K562 (cell line): Measurements from ENCODE around the gene LHB. TPM values are rescaled to one million over a fixed set of nuclear protein-coding genes. Genes with fewer than 3 reads are reported as not detected.

Experiments used
- BACH1 ChIP-seq: fragments of 200-800 bp; sonication (Bioruptor generic); IDR thresholded peaks from 2 replicates; pipeline ENCODE4 v1.6.1; 2016; ENCODE audit warnings: missing genetic modification characterization, missing compliant biosample characterization
- DDX20 ChIP-seq: fragments of 450-650 bp; IDR thresholded peaks from 2 replicates; pipeline ENCODE4 v1.6.1; 2016; ENCODE audit warnings: missing genetic modification characterization, low read depth, mild to moderate bottlenecking, missing compliant biosample characterization, moderate library complexity
- GATAD2B ChIP-seq: fragments of 450-650 bp; IDR thresholded peaks from 2 replicates; pipeline ENCODE4 v1.6.1; 2017; ENCODE audit warnings: mild to moderate bottlenecking, borderline replicate concordance
- GTF2A2 ChIP-seq: IDR thresholded peaks from 2 replicates; pipeline ENCODE4 v1.6.1; 2016; ENCODE audit warnings: mild to moderate bottlenecking, missing genetic modification characterization, missing compliant biosample characterization
- HDAC6 ChIP-seq: IDR thresholded peaks from 2 replicates; pipeline ENCODE4 v1.6.1; 2012; ENCODE audit warnings: low read depth, mild to moderate bottlenecking, control low read depth, inconsistent platforms, low read length, moderate library complexity
- MCM3 ChIP-seq: fragments of 450-650 bp; IDR thresholded peaks from 2 replicates; pipeline ENCODE4 v1.6.1; 2016
- MTA1 ChIP-seq: fragments of 450-650 bp; IDR thresholded peaks from 2 replicates; pipeline ENCODE4 v1.6.1; 2017; ENCODE audit warnings: borderline replicate concordance
- NUFIP1 ChIP-seq: fragments of 450-650 bp; IDR thresholded peaks from 2 replicates; pipeline ENCODE4 v1.6.1; 2018; ENCODE audit not compliant: partially characterized antibody
- PRPF4 ChIP-seq: fragments of 200-400 bp; formaldehyde crosslinking; IDR thresholded peaks from one replicate; pipeline ENCODE4 v1.6.1; 2017; ENCODE audit warnings: low read length, low read depth, mild to moderate bottlenecking; ENCODE audit not compliant: insufficient read depth, poor library complexity, severe bottlenecking
- PTTG1 ChIP-seq: fragments of 450-650 bp; IDR thresholded peaks from 2 replicates; pipeline ENCODE4 v1.6.1; 2016; ENCODE audit warnings: low read depth, mild to moderate bottlenecking, missing genetic modification characterization, missing compliant biosample characterization
- RBM15 ChIP-seq: fragments of 200-400 bp; formaldehyde crosslinking; IDR thresholded peaks from 2 replicates; pipeline ENCODE4 v1.6.1; 2018; ENCODE audit warnings: mild to moderate bottlenecking, low read length, moderate library complexity; ENCODE audit not compliant: insufficient read depth
- SMAD4 ChIP-seq: fragments of 250-450 bp; sonication (Bioruptor Pico); conservative IDR thresholded peaks from 2 replicates; pipeline ENCODE4 v1.8.0; 2021; ENCODE audit warnings: inconsistent platforms, mild to moderate bottlenecking, moderate library complexity
- SNAPC5 ChIP-seq: fragments of 250-450 bp; sonication (Bioruptor Pico); IDR thresholded peaks from 2 replicates; pipeline ENCODE4 v1.8.0; 2021; ENCODE audit warnings: moderate library complexity, mild to moderate bottlenecking, inconsistent platforms
- STAG1 ChIP-seq: sonication (generic); formaldehyde crosslinking; IDR thresholded peaks from 2 replicates; pipeline ENCODE4 v1.5.0; 2020; ENCODE audit warnings: missing genetic modification reagents, borderline replicate concordance
- XRCC4 ChIP-seq: IDR thresholded peaks from one replicate; pipeline ENCODE4 v1.6.1; 2011; ENCODE audit not compliant: insufficient read depth, insufficient read length; ENCODE audit errors: extremely low read depth
- ZC3H11A ChIP-seq: IDR thresholded peaks from 2 replicates; pipeline ENCODE4 v1.6.1; 2012; ENCODE audit warnings: low read depth, low read length, improper control_type of control experiment
- ZHX1 ChIP-seq: fragments of 150-350 bp; conservative IDR thresholded peaks from 2 replicates; pipeline ENCODE4 v1.6.1; 2014; ENCODE audit warnings: low read length
- ZNF121 ChIP-seq: sonication (generic); formaldehyde crosslinking; conservative IDR thresholded peaks from 2 replicates; pipeline ENCODE4 v1.8.0; 2022; ENCODE audit warnings: missing genetic modification reagents
- ZNF507 ChIP-seq: conservative IDR thresholded peaks from 2 replicates; pipeline ENCODE4 v1.6.1; 2017; ENCODE audit warnings: missing genetic modification characterization, missing compliant biosample characterization
- polyA plus RNA-seq, 8 experiments: library from polyadenylated mRNA; depleted of rRNA in 4 of 8; stranded (reverse) in 5 of 8; unstranded in 3 of 8; fragments of >200 nt; fragmentation: Nextera tagmentation in 2 of 8; fragmentation: Illumina TruSeq in 1 of 8; extraction: Ambion mirVana in 2 of 8; extraction: Trizol in 1 of 8; gene quantifications; 2 replicates each; pipeline versions ENCODE4 v1.2.1 to v1.2.3, GENCODE V29; 2011 to 2014; ENCODE audit warnings: inconsistent platforms in 1 of 8, missing spikeins in 1 of 8
- total RNA-seq, 7 experiments: library from RNA; depleted of rRNA in 6 of 7; stranded (reverse); fragments of >200 nt in 6 of 7; fragmentation: Illumina TruSeq in 2 of 7; extraction: Trizol in 2 of 7; gene quantifications; 2 replicates each; pipeline versions ENCODE4 v1.2.1 to v1.2.3, GENCODE V29; 2011 to 2021; ENCODE audit warnings: low replicate concordance in 1 of 7
- TF ChIP-seq, protein P1 (sequence below): IDR thresholded peaks from 2 replicates; pipeline ENCODE4 v1.6.1; 2011; ENCODE audit not compliant: insufficient read length; ENCODE audit errors: extremely low read depth
- TF ChIP-seq, protein P2 (sequence below): fragments of 250-450 bp; sonication (Bioruptor Pico); IDR thresholded peaks from 2 replicates; pipeline ENCODE4 v1.8.0; 2022; ENCODE audit warnings: inconsistent platforms
- TF ChIP-seq, protein P3 (sequence below): fragments of 200-800 bp; sonication (Bioruptor generic); IDR thresholded peaks from 2 replicates; pipeline ENCODE4 v1.6.1; 2017; ENCODE audit warnings: missing genetic modification characterization, missing compliant biosample characterization

The LHB gene
- total and polyA plus RNA-seq, 9 of the 15 experiments (the other 6 are each of a cell fraction or from before 2014, with no cell fraction given), result 0.54 TPM; not detected in 8

GRCh38 chr19:48966541-48967345, 50.1 kb downstream of the LHB start (continued):
- TF ChIP-seq, protein P1, sequence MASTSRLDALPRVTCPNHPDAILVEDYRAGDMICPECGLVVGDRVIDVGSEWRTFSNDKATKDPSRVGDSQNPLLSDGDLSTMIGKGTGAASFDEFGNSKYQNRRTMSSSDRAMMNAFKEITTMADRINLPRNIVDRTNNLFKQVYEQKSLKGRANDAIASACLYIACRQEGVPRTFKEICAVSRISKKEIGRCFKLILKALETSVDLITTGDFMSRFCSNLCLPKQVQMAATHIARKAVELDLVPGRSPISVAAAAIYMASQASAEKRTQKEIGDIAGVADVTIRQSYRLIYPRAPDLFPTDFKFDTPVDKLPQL, result no peak
- TF ChIP-seq HDAC6 (no peak), RBM15 (no peak), GTF2A2 (tag) (no peak), MTA1 (no peak), STAG1 (no peak), SMAD4 (no peak), DDX20 (tag) (no peak), NUFIP1 (no peak), SNAPC5 (CRISPR knock-in tag) (no peak), ZHX1 (no peak), PTTG1 (no peak), ZNF507 (tag) (no peak), BACH1 (tag) (no peak), ZC3H11A (no peak), ZNF121 (CRISPR knock-in tag) (no peak), PRPF4 (no peak), MCM3 (no peak), GATAD2B (no peak), XRCC4 (no peak)
- TF ChIP-seq, protein P2, sequence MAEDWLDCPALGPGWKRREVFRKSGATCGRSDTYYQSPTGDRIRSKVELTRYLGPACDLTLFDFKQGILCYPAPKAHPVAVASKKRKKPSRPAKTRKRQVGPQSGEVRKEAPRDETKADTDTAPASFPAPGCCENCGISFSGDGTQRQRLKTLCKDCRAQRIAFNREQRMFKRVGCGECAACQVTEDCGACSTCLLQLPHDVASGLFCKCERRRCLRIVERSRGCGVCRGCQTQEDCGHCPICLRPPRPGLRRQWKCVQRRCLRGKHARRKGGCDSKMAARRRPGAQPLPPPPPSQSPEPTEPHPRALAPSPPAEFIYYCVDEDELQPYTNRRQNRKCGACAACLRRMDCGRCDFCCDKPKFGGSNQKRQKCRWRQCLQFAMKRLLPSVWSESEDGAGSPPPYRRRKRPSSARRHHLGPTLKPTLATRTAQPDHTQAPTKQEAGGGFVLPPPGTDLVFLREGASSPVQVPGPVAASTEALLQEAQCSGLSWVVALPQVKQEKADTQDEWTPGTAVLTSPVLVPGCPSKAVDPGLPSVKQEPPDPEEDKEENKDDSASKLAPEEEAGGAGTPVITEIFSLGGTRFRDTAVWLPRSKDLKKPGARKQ (CRISPR knock-in tag), result no peak
- TF ChIP-seq, protein P3, sequence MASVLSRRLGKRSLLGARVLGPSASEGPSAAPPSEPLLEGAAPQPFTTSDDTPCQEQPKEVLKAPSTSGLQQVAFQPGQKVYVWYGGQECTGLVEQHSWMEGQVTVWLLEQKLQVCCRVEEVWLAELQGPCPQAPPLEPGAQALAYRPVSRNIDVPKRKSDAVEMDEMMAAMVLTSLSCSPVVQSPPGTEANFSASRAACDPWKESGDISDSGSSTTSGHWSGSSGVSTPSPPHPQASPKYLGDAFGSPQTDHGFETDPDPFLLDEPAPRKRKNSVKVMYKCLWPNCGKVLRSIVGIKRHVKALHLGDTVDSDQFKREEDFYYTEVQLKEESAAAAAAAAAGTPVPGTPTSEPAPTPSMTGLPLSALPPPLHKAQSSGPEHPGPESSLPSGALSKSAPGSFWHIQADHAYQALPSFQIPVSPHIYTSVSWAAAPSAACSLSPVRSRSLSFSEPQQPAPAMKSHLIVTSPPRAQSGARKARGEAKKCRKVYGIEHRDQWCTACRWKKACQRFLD (CRISPR knock-in tag), result no peak
